ENCODE results near the gene LYPD8.

LYPD8 gene

DNA sequence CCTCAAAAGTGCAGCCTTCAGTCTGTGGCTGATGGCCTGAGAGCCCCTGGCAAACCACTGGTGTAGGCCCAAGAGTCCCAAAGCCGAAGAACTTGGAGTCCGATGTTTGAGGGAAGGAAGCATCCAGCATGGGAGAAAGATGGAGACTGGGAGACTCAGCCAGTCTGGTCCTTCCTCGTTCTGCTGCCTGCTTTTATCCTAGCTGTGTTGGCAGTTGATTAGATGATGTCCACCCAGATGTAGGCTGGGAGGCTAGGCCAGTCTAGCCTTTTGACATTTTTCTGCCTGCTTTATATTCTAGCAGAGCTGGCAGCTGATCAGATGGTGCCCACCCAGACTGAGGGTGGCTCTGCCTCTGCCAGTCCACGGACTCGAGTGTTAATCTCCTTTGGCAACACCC lies 1.1 kb upstream of the LYPD8 start:
- DNase-seq, result no peak

DNA sequence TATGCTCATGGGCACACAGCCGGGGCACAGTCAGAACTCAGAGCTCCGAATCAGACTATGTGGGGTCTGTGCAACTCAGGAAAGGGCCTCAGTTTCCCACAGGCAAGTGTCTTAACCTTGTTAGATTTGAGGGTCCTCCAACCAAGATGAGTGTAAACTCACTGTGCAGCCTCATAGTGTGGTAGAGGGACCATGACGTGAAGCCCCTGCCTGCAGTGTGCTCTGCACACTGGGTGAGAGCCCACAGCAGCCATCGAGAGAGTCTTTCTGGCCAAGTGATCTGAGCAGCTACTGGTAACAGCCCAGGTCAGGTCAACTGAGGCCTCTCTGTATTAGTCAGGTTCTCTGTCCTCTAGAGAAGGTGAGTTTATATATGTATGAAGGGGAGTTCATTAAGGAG lies 592 bp upstream of the LYPD8 start:
- DNase-seq, result no peak

DNA sequence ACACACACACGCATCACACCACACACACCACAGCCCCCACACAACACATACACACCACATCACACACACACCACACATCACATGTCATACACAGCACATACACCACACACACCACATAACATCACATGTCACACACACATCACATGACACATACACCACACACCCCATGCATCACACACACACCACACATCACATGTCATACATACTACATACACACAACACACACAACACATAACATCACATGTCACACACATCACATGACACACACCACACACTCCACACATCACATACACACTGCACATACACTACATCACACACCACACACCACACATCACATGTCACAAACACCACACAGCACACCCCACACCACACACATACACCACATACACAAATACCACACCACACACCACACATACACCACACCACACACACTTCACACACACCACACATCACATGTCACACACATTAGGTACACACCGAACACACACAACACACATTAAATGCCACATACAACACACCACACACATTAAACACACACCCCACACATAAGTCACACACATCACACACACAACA lies 1.8 kb downstream of the LYPD8 start:
- no peak for DNase-seq

DNA sequence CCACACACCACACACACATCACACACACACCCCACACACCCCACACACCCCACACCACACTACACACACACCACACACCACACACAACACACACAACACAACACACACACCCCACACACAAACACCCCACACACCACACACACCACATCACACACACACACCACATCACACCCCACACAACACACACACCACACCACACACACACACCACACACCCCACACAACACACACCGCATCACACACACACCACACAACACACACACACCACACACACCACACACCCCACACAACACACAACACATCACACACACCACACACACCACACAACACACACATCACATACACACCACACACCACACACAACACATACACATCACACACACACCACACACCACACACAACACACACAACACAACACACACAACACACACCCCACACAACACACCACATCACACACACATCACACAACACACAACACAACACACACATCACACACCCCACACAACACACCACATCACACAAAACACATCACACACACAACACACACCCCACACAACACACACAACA lies 2.4 kb downstream of the LYPD8 start:
- no peak for DNase-seq

DNA sequence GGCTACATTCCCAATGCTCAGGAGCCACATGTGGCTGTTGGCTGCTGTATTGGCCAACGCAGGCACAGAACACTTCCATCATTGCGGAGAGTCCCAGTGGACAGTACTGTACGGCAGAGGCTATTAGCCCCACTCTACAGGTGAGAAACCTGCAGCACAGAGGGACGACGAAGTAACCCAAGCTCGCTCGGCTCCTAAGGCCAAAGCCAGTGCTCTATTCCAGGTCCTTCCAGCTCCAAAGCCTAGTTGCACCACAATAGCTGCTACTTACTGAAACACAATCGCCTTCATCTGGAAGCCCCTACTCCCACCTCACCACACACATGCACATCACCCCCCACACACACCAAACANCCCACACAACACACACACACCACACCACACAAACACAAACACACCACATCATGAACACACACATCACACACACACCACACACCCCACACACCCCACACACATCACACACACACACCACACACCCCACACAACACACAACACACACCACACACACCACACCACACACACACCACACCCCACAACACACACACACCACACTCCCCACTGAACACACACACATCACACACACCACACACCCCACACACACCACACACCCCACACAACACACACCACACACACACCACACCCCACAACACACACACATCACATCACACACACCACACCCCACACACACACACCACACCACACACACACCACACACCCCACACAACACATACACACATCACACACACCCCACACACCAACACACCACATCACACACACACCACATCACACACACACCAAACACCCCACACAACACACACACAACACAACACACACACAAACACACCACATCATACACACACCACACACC lies 3.2 kb downstream of the LYPD8 start:
- no peak for DNase-seq

DNA sequence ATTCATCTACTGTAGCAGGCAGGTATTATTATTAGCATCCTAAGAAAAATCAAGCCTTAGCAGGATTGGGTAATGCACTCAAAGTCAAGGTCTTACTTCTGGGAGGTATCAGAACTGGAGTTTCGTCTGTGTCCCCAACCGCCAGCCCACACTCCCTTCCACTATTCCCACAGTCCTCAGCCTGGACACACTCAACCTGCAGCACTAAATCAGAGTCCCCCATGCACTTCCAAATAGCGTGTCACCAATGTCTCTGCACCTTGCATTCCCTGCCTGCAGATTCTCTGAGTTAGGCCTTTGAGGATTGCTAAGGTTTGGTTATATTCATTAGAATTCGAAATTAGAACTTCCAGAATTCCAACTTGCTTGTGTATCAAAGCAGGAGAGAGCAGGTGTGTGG lies 3.9 kb downstream of the LYPD8 start:
- DNase-seq, result no peak

DNA sequence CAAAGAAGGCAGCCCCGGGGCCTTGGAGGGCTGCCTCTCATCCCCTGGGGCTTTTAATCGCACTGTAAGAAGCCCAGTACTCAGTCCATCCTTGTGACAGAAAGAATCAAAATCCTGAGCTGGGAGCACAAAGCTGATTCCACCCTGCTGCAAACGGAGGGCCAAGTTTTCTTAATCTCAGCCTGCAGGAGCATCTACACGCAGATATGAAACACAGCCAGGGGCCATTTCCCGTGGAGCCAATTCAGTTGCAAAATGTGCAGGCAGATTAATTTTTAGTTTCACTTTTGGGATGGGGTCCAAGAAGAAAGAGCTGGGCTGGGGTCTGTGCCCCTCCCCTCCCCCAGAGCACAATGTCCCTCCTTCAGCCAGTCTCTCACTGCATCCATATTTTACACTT lies 4.4 kb downstream of the LYPD8 start:
- DNase-seq, result no peak

DNA sequence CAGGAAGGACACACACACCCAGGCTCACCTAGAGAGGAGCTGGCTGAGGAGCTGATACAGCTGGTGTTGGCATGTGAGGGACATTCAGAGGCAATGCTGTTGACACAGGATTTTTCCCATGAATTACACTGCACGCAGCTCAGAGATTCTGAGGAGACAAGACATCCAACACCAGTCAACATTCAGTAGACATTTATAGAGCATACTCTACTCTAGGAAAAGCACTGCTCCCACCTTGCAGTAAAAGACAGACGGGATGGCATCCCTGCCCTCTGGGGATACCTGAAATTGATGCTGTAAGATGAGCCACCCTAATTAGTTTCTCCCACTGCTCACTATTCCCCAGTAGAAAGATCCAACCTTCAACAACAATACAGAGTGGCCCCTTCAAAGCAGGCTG lies 5.1 kb downstream of the LYPD8 start:
- DNase-seq, result no peak

DNA sequence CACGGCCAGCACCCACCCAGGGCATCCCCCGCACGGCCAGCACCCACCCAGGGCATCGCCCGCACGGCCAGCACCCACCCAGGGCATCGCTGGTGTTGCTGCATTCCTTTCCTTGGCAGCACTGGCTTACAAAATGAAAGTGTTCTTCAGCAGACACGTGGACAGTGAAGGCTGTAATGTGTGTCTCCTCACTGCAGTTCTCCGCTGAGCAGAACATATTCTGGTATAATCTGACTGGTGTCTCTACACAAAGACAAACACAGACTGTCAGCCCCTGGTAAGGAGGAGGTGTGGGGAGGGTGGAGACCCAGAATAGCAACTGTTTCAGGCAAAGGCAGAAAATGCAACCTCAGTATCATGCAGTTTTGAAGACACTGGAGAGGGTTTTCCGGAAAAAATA lies 7.3 kb downstream of the LYPD8 start:
- DNase-seq, result no peak

DNA sequence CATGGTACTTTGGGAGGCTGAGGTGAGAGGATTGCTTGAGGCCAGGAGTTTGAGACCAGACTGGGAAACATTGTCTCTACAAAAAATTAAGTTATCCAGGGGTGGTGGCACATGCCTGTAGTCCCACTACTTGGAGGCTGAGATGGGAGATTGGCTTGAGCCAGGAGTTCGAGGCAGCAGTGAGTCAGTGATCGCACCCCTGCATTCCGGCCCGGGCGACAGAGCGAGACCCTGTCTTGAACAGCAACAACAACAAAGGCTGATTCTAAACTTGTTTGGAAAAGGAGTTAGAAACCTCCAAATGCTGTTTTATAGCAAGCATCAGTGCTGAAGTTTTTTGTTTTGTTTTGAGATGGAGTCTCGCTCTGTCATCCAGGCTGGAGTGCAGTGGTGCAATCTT lies 14.7 kb downstream of the LYPD8 start:
- no peak for DNase-seq

DNA sequence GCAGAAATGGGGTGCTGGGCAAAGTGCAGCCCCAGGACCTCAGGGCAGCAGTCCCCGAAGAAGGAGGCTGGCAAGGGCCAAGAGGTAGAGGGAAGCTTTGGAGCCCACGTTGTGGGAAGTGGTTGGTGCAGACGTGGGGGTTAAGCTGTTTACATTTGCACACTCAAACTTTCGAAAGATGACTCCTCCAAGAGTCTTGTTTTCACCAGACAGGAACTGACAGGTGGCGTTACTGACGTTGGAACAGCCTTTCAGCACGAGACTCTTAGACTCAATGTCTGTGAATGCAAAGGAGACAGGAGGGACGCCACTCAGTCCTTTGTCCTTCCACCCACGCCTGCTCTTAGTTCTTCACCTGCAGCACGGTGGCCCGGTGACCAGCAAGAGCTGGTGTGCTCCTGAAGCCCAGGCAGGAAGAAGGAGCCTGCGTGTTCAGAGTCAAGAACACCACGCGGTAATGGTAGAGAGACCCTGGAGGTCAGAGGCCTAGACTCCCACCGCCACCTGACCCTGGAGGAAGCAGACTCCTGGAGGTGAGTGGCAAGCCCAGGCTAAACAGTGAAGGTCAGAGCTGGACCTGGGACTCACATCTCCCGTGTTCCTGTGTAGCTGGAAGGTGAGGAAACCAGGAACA lies 15.9 kb downstream of the LYPD8 start:
- DNase-seq, result no peak

DNA sequence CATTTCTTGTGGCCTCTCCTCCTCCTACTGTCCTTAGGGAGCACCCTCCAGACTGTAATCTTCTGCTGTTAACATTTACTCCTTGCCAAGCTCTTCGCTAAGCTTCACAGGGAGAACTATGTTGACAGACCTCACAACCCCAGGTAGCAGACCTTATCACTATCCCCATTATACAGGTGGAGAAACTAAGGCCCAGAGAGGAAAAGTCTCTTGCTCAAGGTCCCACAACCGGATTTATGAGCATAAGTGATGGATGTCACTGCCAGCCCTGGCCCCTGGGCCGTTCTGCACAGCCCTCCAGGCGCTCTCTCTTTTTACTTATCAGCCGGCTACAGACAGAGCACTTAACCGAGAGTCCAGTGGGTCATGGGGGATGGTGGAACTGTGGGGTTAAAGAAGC lies 18.1 kb downstream of the LYPD8 start:
- DNase-seq, result no peak

DNA sequence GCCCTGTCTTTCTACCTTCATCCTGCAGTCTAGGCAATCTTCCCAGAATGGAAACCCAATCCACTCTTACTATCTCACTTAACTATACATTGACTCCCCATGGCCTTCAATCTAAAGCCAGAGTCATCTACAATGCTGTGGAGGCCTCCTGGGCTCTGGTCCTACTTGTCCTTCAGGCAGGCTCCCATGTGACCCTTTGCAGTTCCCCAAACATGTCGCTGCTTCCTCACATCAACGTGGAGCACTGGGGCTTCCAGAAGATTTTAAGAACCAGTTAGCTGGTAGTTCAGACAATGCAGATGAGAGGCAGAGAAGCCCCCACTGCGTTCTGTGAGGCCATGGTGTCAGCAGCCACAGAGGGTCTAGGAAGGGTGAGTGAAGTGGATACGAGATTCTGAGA lies 18.6 kb downstream of the LYPD8 start:
- DNase-seq, result no peak

DNA sequence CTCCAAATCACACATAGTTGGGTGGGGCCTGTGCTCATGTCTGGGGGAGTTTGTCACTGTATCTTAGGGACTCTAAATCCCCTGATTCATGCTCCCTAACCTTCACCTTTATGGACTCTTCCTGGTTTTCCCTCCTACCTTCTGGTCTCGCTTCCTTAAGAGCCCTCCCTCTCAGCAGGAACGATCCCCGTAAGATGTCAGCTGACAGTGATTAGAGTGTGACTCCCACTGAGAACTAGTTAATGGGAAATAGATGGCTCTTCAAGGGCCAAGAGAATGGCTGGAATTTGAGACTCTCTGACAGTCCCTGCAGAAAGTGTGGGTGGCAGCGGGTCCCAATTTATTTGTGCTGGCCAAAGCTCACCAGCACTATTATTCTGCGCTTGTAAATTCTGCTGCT lies 22.0 kb downstream of the LYPD8 start:
- no peak for DNase-seq

DNA sequence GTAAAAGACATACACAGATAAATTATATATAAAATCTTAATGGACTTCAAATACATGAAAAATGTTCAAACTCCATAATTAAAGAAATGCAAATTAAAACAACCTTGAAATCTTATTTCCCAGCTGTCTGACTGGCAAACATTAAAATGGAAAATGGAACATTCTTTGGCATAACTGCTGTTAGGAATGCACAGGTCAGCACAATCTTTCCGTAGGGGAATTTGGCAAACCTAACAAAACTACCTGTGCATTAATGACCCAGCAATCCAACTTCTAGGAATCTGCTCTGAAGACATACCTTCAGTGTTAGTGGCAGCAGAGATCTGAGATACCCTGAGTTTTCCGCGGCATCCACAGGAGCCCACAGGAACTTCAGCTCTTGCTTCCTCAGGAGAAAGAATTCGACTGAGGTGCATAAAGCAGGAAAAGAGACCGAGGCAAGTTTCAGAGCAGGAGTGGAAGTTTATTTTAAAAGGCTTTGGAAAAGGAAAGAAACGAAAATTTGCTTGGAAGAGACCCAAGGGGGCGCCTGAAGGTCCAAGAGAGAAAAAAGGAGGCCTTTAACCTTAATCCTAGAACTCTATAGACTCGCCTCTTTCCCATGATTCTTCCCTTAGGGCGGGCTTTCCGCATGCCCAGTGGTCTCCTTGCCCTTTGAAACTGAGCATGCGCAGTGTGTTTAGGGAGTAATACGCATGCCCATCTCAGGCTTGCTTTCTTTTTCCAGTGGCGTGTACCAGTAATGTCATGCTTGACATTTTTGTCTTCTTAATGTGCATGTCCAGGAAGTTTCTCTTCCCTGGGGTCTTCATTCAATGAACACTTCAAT lies 24.8 kb downstream of the LYPD8 start:
- DNase-seq, result no peak

DNA sequence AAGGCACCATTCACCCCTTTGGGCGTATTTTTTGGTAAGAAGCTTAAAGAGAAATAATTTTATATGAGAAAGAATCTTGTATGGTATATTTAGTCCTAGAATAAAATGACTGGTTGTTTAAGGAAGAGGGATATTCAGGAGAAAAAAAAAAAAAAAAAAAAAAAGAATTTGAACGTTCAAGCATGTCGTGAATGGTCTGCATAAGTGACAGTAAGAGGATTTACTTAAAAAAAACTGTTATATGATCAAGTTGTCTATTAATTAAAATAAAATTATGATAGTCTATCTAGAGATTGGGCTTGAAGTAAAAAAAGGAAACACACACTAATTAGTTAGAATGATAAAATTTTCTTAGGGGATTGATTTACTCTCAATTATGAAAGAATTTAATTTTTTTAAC lies 41.3 kb downstream of the LYPD8 start:
- DNase-seq, result no peak

DNA sequence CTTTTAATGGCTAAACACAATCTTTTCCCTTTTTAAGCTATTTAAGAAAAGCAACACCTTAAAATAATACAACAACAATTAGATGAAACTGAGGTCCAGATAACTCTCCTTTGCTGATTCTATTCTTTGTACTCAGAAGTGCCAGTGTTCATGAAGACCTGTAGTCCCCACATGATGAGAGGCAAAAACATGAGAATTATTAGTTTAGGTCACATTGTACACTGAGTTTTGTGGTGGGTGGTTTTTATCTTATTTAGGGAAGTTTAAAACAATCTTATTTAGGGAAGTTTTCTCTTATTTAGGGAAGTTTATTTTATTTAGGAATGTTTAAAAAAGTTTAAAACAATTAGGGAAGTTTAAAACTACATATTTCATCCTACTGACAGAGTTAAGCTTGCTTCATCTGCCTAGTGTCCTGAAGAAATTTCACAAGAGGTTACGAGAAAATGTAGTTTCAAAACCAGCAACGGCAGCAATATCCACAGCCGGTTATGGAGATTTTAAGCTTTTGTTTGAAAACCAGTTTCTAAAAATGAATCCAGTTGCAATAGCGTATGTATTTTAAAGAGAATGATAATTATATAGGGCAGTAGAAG lies 45.2 kb downstream of the LYPD8 start:
- no peak for DNase-seq

DNA sequence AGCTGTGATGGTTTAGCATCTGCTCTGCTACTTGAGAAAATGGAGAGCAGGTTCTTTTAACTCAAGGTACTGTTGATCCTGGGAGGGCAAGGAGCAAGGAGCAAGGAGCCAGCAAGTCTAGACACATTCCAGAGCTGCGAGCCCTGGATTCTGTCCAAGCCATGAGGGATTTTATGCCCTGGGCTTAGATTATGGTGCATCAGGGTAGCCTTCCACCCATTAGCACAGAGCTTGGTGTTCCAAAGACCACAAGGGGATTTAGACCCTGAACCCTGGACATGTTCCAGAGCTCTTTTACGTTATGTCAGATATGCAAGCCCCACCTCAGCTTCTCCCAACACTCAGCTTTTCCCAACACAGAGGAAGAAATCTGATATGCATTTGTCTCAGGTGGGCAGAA lies 51.0 kb downstream of the LYPD8 start:
- DNase-seq, result no peak

DNA sequence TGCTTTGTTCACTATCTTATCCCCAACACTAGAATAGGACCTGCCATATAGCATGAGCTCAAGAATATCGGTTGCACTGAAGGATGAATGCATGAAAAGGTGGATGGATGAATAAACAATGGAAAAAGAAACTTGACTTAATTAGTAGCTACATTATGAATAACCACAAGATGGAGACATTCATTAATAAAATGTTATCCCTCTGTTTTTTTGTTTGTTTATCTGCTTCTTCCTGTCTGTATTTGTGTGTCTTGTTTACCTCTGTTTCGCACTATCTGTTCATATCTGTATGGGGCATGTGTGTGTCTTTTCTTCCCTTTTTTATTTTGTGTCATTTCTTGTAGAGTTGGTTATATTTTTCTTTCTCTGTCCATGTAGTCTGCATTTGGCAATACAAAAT lies 51.9 kb downstream of the LYPD8 start:
- no peak for DNase-seq

DNA sequence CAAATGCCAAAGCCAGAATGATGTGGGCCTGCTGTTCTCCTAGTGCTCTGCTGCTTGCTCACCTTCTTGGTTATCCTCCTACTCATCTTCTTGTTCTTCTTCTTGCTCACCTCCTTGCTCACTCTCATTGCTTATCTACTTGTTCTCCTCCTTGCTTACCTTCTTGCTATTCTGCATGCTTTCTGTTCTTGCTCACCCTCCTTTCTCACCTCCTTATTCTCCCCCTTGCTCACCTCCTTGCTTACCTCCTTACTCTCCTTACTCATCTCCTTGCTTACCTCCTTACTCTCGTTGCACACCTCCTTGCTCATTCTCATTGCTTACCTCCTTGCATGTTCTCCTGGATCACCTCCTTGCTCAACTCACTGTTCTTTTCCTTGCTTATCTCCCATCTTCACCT lies 52.8 kb downstream of the LYPD8 start, which contains the start of gene OR14I1:
TSS of gene OR14I1 (minus strand) at position 53 of the 400 bp plus-strand sequence.
- DNase-seq, result no peak

DNA sequence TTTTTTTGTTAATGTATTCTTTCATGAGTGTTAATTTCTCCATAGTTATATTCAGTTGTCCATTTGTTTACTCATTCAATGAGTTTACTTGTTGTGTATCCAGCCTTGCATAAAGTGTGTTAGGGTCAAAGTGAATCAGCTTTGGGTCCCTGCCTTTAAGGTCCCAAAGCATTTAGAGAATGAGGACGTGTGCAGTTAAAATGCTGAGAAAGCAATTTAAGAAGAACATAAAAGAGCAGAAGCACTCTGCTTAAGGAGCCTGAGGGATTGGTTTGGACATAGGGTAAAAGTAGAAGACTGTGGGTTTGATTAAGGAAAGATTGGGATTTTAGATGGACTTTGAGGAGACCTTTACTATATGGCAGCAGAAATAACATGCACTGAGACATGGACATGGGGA lies 56.5 kb downstream of the LYPD8 start:
- no peak for DNase-seq

DNA sequence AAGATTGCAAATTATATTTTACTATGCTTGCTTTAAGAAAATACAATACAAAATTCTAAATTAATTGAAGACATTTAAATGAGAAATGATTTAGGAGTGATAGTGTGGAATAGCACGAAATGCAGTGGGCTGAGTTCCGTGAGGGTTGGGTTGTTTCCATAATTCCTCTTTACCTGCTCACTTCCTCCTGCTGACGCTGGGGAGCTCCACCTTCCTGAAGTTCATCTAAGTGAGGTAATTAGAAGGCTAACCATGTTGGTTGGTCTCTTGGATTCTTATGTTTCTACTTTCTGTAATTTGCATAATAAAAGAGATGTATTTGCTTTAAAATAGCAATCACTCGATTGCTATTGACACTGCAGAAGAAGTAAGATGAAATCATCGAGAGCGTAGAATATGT lies 57.7 kb downstream of the LYPD8 start:
- no peak for DNase-seq

DNA sequence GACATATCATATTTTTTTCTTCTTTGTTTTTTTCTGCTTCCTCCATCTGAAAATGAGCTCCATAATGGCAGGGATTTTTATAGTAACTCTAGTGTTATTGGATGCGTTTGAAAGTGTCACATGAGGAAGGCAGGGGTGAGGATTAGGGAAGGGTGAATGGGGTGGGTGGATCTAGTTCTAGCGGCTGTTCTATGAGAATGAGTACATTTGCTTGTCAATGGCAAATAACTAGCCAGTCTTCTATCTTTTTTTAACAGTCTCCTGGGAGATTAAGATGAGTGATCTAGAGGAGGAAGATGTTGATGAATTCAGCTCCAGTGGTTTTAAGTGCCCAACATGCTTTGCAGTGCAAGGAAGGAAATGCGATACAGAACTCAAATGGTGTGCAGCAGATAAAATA lies 58.8 kb downstream of the LYPD8 start:
- DNase-seq, result no peak
